Activated CD4-positive, alpha-beta T cell treated with anti-CD3 and anti-CD28 coated beads for 1 hour (primary cell): ENCODE data around the gene GPR107.

Experiments used
- DNase-seq: peaks from one replicate; pipeline ENCODE4 v3.0.0-alpha.2; 2020

The GPR107 gene

GRCh38 chr9:130188860-130189481 lies 135.3 kb downstream of the GPR107 start:
- no peak for DNase-seq
